Progenitor cell of endocrine pancreas (in vitro differentiated cells): ENCODE results near the gene CDKN2AIP. TPM values are rescaled to one million over a fixed set of nuclear protein-coding genes. Genes with fewer than 3 reads are reported as not detected.
A peak's percentile ranks its signal among the peaks of the same experiment; 100 is the strongest.
"Not testable (repeated sequence)": the region's sequence is repeated elsewhere in the genome, so short reads cannot be mapped to it uniquely, and the experiment has no call there.

Source experiments
- DNase-seq: peaks from one replicate; pipeline ENCODE4 v3.0.0; 2021; ENCODE audit warnings: low spot score; ENCODE audit not compliant: unreplicated experiment
- H3K27ac Mint-ChIP-seq: 2 replicates; pipeline ENCODE4 v1.8.0; 2021; ENCODE audit warnings: mild to moderate bottlenecking, moderate library complexity, mixed read lengths
- H3K27me3 Mint-ChIP-seq: 2 replicates; pipeline ENCODE4 v1.8.0; 2021; ENCODE audit warnings: mixed read lengths
- H3K36me3 Mint-ChIP-seq: 2 replicates; pipeline ENCODE4 v1.8.0; 2022; ENCODE audit warnings: mixed read lengths; ENCODE audit not compliant: insufficient read depth
- H3K4me1 Mint-ChIP-seq: 2 replicates; pipeline ENCODE4 v1.8.0; 2021; ENCODE audit warnings: low read depth, mixed read lengths
- H3K4me3 Mint-ChIP-seq: 2 replicates; pipeline ENCODE4 v1.8.0; 2021; ENCODE audit warnings: low read depth, mild to moderate bottlenecking, moderate library complexity, mixed read lengths
- H3K9me3 Mint-ChIP-seq: 2 replicates; pipeline ENCODE4 v1.8.0; 2021; ENCODE audit warnings: low read depth, mixed read lengths
- CTCF ChIP-seq: fragments of 200-600 bp; sonication (generic); IDR thresholded peaks from one replicate; pipeline ENCODE4 v1.5.0; 2021; ENCODE audit warnings: antibody characterized with exemption, mild to moderate bottlenecking; ENCODE audit not compliant: unreplicated experiment
- total RNA-seq: library from RNA; stranded (reverse); gene quantifications from 2 replicates; pipeline ENCODE4 v1.2.1, GENCODE V29; 2021

Gene CDKN2AIP
- total RNA-seq, 1 donor from 2014 or later: 22.0 TPM

GRCh38 chr4:183455431-183456195, 11.2 kb downstream of the CDKN2AIP start:
- TF ChIP-seq CTCF: no peak
- DNase-seq: no peak
- Mint-ChIP-seq H3K4me3 (no peak overlapping the region), H3K9me3 (no peaks in the 10 kb centered on the region), H3K27me3 (no peaks in the 10 kb centered on the region), H3K4me1 (no peaks in the 10 kb centered on the region), H3K27ac (no peak overlapping the region), H3K36me3 (peaks cover 4% of the 10 kb centered on the region)

GRCh38 chr4:183458005-183458404, 13.6 kb downstream of the CDKN2AIP start:
- no peaks in the 10 kb centered on the region for H3K4me1 Mint-ChIP-seq
- no peaks in the 10 kb centered on the region for H3K36me3 Mint-ChIP-seq
- no peak overlapping the region for H3K4me3 Mint-ChIP-seq
- no peak for DNase-seq
- no peak for TF ChIP-seq CTCF
- H3K27me3 Mint-ChIP-seq: no peaks in the 10 kb centered on the region
- H3K9me3 Mint-ChIP-seq: no peaks in the 10 kb centered on the region
- no peak overlapping the region for H3K27ac Mint-ChIP-seq

GRCh38 chr4:183463903-183464619, 19.6 kb downstream of the CDKN2AIP start:
- H3K36me3 Mint-ChIP-seq: peaks cover 18% of the 10 kb centered on the region
- H3K4me1 Mint-ChIP-seq, H3K27ac Mint-ChIP-seq, H3K9me3 Mint-ChIP-seq, H3K27me3 Mint-ChIP-seq, H3K4me3 Mint-ChIP-seq, DNase-seq: not testable (repeated sequence)

- H3K4me1 Mint-ChIP-seq, H3K27ac Mint-ChIP-seq, H3K4me3 Mint-ChIP-seq, DNase-seq, H3K9me3 Mint-ChIP-seq, H3K27me3 Mint-ChIP-seq: not testable (repeated sequence)
- H3K36me3 Mint-ChIP-seq: peaks cover 18% of the 10 kb centered on the region
Observed at GRCh38 chr4:183465879-183466278, 21.4 kb downstream of the CDKN2AIP start.

- Mint-ChIP-seq H3K9me3 (peaks cover 4% of the 10 kb centered on the region), H3K27ac (no peak overlapping the region), H3K4me1 (peaks cover 15% of the 10 kb centered on the region), H3K4me3 (no peak overlapping the region), H3K27me3 (no peaks in the 10 kb centered on the region), H3K36me3 (peaks cover 18% of the 10 kb centered on the region)
- no peak for DNase-seq
- TF ChIP-seq CTCF: no peak
Observed at GRCh38 chr4:183467246-183467645, 22.8 kb downstream of the CDKN2AIP start.

GRCh38 chr4:183468210-183469095, 24.0 kb downstream of the CDKN2AIP start:
- Mint-ChIP-seq H3K9me3 (peaks cover 4% of the 10 kb centered on the region), H3K4me1 (peaks cover 22% of the 10 kb centered on the region), H3K27ac (peak overlapping the region; percentile 49), H3K4me3 (no peak overlapping the region), H3K27me3 (no peaks in the 10 kb centered on the region), H3K36me3 (peaks cover 15% of the 10 kb centered on the region)
- no peak for TF ChIP-seq CTCF
- no peak for DNase-seq
